Panc1 (cell line): Measurements from ENCODE around the gene DPH1. TPM values are rescaled to one million over a fixed set of nuclear protein-coding genes. Genes with fewer than 3 reads are reported as not detected.

Experiments
- ATAC-seq: fragments of 200-7000 bp; cut with Tn5 transposase; 2 replicates; pipeline ENCODE4 v1.9.1; 2020; ENCODE audit warnings: mild to moderate bottlenecking, moderate library complexity
- BruUV-seq: library from RNA; stranded (reverse); fragments of 400-500 nt; replicated peaks from 2 replicates; lab custom pipeline; 2021; lab: Mats Ljungman, UMichigan
- CTCF ChIA-PET: fragments of 300-600 bp; sonication (Branson Sonifier 250); formaldehyde crosslinking; loops from one replicate; lab custom pipeline; 2022; ENCODE audit warnings: antibody characterized with exemption; lab: Charles Lee
- POLR2A ChIA-PET: fragments of 300-600 bp; sonication (Branson Sonifier 250); formaldehyde crosslinking; loops from one replicate; lab custom pipeline; 2022; ENCODE audit warnings: antibody characterized with exemption; lab: Charles Lee
- DNase-seq: peaks from one replicate; pipeline ENCODE4 v3.0.0-alpha.2; 2010; ENCODE audit warnings: low read depth, low spot score
- H3K27ac ChIP-seq: 2 replicates; pipeline ENCODE4 v1.5.1; 2011; ENCODE audit warnings: mild to moderate bottlenecking, low read length, inconsistent platforms
- H3K27me3 ChIP-seq: fragments of 200-500 bp; sonication (Bioruptor generic); 2 replicates; pipeline ENCODE4 v1.6.0; 2014; ENCODE audit warnings: low read length, inconsistent platforms; ENCODE audit not compliant: control insufficient read depth, insufficient read depth
- H3K36me3 ChIP-seq: fragments of 200-500 bp; sonication (Bioruptor generic); 2 replicates; pipeline ENCODE4 v1.5.1; 2014; ENCODE audit warnings: inconsistent platforms, mild to moderate bottlenecking, low read length, moderate library complexity; ENCODE audit not compliant: control insufficient read depth, insufficient read depth
- H3K4me1 ChIP-seq: 2 replicates; pipeline ENCODE4 v1.5.1; 2011; ENCODE audit warnings: inconsistent platforms, mild to moderate bottlenecking, low read length, moderate library complexity; ENCODE audit not compliant: control insufficient read depth, insufficient read depth
- H3K4me3 ChIP-seq, 2 experiments: 2 replicates each; pipeline ENCODE4 v1.5.1; 2011 to 2012; ENCODE audit warnings: low read depth in 2 of 2, low read length in 2 of 2, mild to moderate bottlenecking in 2 of 2, inconsistent platforms in 1 of 2, moderate library complexity in 1 of 2
- H3K9me3 ChIP-seq: fragments of 200-500 bp; sonication (Bioruptor generic); 2 replicates; pipeline ENCODE4 v1.5.1; 2014; ENCODE audit warnings: low read depth, mild to moderate bottlenecking, inconsistent platforms, low read length, moderate library complexity; ENCODE audit not compliant: control insufficient read depth, insufficient read depth
- CTCF ChIP-seq: fragments of 450-650 bp; IDR thresholded peaks from 2 replicates; pipeline ENCODE4 v1.5.1; 2017; ENCODE audit warnings: mild to moderate bottlenecking
- POLR2AphosphoS5 ChIP-seq: IDR thresholded peaks from 2 replicates; pipeline ENCODE4 v1.6.1; 2012; ENCODE audit warnings: mild to moderate bottlenecking, low read depth, low read length, moderate library complexity
- REST ChIP-seq, 2 experiments: IDR thresholded peaks; 2 replicates each; pipeline ENCODE4 v1.6.1; 2011 to 2012; ENCODE audit warnings: low read depth in 2 of 2, control low read depth in 1 of 2, low read length in 1 of 2, mild to moderate bottlenecking in 1 of 2, moderate library complexity in 1 of 2; ENCODE audit not compliant: insufficient read depth in 1 of 2
- SIN3A ChIP-seq: IDR thresholded peaks from 2 replicates; pipeline ENCODE4 v1.6.1; 2012; ENCODE audit warnings: low read depth, mild to moderate bottlenecking, low read length, moderate library complexity, borderline replicate concordance; ENCODE audit not compliant: insufficient read depth
- TCF7L2 ChIP-seq: IDR thresholded peaks from 2 replicates; pipeline ENCODE4 v1.6.1; 2011; ENCODE audit warnings: mild to moderate bottlenecking, low read depth, low read length, inconsistent platforms
- in situ Hi-C: cut with HindIII; loops from 2 replicates; pipeline ENCODE4 v1.10.0; 2016; ENCODE audit warnings: low sequenced_read_pairs, low pct_unique_long_range_greater_than_20kb
- intact Hi-C: fragments of 100-400 bp; cut with micrococcal nuclease; formaldehyde crosslinking; loops from one replicate; pipeline ENCODE4 v1.10.0; 2022; ENCODE audit not compliant: unreplicated experiment
- total RNA-seq: library from RNA; stranded (reverse); gene quantifications from one replicate; pipeline ENCODE4 v1.2.1, GENCODE V29; 2021; ENCODE audit not compliant: unreplicated experiment

DPH1 gene
- total RNA-seq, 1 experiment from 2014 or later, result 24.3 TPM

- H3K27ac ChIP-seq, result no peak within 1 kb of the TSS
- ATAC-seq (peak; percentile 77), DNase-seq (no peak)
- H3K4me1 ChIP-seq, result no peaks in the 10 kb centered on the region
- no peaks in the 10 kb centered on the region for H3K36me3 ChIP-seq
- intact Hi-C loops, result loop anchor here (2.0 kb wide), 1 partner anchor 190 kb away; no protein-coding TSS in a partner anchor
- TF ChIP-seq CTCF (peak; percentile 95), POLR2AphosphoS5 (no peak), SIN3A (no peak), TCF7L2 (no peak), REST (IDR thresholded peaks at IDR 0.05; ENCODE audit: insufficient read depth in 1 of 2, low read depth in 2 of 2, low read length in 1 of 2) (no peak)
- no peaks in the 10 kb centered on the region for H3K27me3 ChIP-seq
- ChIA-PET CTCF (interaction anchor here (0.6 to 1.9 kb wide), 7 partner anchors 78 to 298 kb away, joined by 3 to 17 read pairs (median 4); no protein-coding TSS in a partner anchor), POLR2A (interaction anchor here (0.7 to 1.0 kb wide), 2 partner anchors 190 to 194 kb away, joined by 3 to 4 read pairs; no protein-coding TSS in a partner anchor)
- no peaks in the 10 kb centered on the region for H3K9me3 ChIP-seq
- peak within 1 kb of the TSS; percentile 46 to 62 for H3K4me3 ChIP-seq
- no TSS peak for BruUV-seq
- in situ Hi-C loops, result no loop called here
Observed at GRCh38 chr17:2054512-2055291, 24.7 kb downstream of the DPH1 start, which contains the start of gene HIC1. TSS of gene HIC1 (plus strand) at chr17:2055103. CDS start at chr17:2056691, 1,588 bp downstream.

- DNase-seq (no peak), ATAC-seq (no peak; the same call in 1 of the 2 replicates)
- POLR2A ChIA-PET, result interaction anchor here (0.7 to 1.0 kb wide), 2 partner anchors 190 to 193 kb away, joined by 3 to 4 read pairs; no protein-coding TSS in a partner anchor
- Histone ChIP-seq H3K4me3 (peak overlapping the region; percentile 46 to 62), H3K4me1 (no peaks in the 10 kb centered on the region), H3K27me3 (no peaks in the 10 kb centered on the region), H3K27ac (no peak overlapping the region), H3K36me3 (no peaks in the 10 kb centered on the region), H3K9me3 (no peaks in the 10 kb centered on the region)
- CTCF ChIA-PET, result interaction anchor here (0.6 to 1.9 kb wide), 4 partner anchors 78 to 297 kb away, joined by 4 to 17 read pairs (median 5); no protein-coding TSS in a partner anchor
- in situ Hi-C loops (no loop called here), intact Hi-C loops (loop anchor here (2.0 kb wide), 1 partner anchor 189 kb away; no protein-coding TSS in a partner anchor)
- TF ChIP-seq TCF7L2, result no peak
- TF ChIP-seq POLR2AphosphoS5, result no peak
- TF ChIP-seq CTCF, result no peak
- TF ChIP-seq REST (IDR thresholded peaks at IDR 0.05; ENCODE audit: insufficient read depth in 1 of 2, low read depth in 2 of 2, low read length in 1 of 2), result no peak
- no peak for TF ChIP-seq SIN3A
- no TSS peak for BruUV-seq
Observed at GRCh38 chr17:2055292-2056205, 25.6 kb downstream of the DPH1 start.
